NCI-H526 (cell line): ENCODE measurements around the gene TRIM13.

Experiments used
- DNase-seq, 2 experiments: peaks; one replicate each; lab custom pipeline; 2025; lab: John Stamatoyannopoulos, UW

The TRIM13 gene

DNA sequence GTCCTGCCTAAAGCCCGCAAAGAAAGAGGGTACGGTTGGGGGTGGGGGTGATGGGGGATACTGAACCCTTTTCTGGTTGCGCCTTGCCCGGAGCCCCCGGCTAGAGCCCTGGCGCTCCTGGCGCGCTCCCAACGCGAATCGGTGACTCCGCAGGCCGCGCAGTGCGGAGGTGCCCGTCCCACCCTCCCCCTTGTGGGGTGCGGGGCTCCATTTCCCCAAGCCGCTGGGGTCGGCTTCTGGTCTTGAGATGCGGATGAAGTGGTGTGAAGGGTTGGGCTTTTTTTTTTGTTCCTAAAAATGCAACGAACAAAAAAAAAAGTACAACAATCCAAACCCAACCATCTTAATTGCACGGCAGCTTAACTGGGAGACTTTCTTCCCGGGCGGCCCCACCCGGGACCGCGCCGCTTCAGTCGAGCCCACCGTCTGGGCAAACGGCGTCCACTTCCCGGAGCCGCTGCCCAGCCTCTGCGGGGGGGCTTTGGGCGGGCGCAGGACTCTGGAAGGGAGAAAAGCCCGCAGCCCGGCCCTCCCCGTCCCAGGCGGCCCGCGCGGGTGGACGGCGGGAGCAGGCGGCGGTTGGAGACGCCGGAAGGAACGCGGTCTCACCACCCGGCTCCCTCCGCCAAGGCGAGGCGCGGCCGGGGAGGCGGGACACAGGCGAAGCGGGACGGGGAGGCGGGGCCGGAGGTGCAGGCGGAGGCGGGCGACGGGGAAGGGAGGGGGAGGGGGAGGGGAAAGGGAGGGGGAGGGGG is 504 bp upstream of the TRIM13 start:
- peak; percentile 80 to 96 for DNase-seq

DNA sequence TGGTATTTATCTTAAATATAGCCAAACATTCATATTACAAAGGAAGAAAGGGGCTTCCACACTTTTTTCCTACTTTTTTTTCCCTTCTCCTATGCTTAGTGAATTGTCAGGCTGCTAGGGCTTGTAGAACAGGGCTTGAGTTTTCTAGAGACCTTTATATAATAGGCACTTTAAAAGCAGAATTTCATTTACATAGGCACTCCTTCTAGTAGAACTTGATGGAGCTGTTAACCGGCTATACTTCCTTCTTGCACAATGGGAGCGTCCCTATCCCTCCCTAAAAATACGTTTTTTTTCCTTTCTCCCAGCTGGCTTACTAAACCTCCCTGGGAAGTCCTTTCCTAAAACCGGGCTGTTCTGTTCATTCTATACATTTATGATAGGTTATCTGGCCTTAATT is 1.1 kb downstream of the TRIM13 start:
- DNase-seq = peak in 1 of 2 experiments; percentile 48

GRCh38 chr13:49998714-49999624 is 2.1 kb downstream of the TRIM13 start:
- DNase-seq = peak; percentile 32 to 69

- DNase-seq = no peak
Measured at GRCh38 chr13:50001287-50001686, 4.4 kb downstream of the TRIM13 start.

- no peak for DNase-seq
Measured at GRCh38 chr13:50006426-50007135, 9.7 kb downstream of the TRIM13 start.

DNA sequence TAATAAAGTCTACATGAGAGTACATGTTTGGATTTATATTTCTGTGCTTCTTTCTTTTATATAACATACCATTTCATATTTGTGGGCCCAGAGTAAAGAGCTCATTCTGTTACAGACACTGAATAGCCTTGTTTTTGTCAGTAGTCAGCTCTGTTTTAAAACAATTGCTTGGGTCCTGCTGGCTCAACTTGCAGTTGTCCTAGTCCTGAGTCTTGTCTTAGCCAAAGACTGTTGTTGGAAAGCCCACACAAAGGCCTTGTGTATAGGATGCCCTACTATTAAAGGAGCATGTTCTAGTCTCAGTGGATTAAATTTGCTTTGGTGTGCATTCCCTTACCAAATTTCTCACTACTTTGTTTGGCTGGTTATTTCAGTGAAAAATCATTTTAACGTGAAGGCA is 14.6 kb downstream of the TRIM13 start:
- DNase-seq = no peak

DNA sequence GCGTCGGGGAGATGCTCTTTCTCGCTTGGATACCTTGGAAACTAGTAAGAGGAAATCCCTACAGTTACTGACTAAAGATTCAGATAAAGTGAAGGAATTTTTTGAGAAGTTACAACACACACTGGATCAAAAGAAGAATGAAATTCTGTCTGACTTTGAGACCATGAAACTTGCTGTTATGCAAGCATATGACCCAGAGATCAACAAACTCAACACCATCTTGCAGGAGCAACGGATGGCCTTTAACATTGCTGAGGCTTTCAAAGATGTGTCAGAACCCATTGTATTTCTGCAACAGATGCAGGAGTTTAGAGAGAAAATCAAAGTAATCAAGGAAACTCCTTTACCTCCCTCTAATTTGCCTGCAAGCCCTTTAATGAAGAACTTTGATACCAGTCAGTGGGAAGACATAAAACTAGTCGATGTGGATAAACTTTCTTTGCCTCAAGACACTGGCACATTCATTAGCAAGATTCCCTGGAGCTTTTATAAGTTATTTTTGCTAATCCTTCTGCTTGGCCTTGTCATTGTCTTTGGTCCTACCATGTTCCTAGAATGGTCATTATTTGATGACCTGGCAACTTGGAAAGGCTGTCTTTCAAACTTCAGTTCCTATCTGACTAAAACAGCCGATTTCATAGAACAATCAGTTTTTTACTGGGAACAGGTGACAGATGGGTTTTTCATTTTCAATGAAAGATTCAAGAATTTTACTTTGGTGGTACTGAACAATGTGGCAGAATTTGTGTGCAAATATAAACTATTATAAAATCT is 15.7 kb downstream of the TRIM13 start:
- no peak for DNase-seq

- DNase-seq = no peak
Measured at GRCh38 chr13:50014386-50014785, 17.5 kb downstream of the TRIM13 start.

DNA sequence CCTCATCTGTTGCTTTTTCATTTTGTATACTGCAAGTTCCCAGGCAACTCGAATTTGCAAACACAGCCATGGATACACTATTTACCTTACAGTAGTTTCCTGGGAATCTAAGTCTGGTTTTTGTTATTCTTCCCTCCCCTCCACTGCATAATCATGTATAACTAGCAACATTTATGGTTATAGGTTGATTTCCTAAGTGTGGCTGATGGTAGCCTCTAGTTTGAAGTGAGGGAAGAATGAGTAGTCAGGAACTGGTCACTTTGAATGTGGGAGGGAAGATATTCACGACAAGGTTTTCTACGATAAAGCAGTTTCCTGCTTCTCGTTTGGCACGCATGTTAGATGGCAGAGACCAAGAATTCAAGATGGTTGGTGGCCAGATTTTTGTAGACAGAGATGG is 18.4 kb downstream of the TRIM13 start, which contains the start of gene KCNRG:
Gene KCNRG, plus strand, starts transcription at position 187 of the 400 bp plus-strand sequence. Its CDS starts 50 bp downstream, at position 237.
- DNase-seq = no peak

DNA sequence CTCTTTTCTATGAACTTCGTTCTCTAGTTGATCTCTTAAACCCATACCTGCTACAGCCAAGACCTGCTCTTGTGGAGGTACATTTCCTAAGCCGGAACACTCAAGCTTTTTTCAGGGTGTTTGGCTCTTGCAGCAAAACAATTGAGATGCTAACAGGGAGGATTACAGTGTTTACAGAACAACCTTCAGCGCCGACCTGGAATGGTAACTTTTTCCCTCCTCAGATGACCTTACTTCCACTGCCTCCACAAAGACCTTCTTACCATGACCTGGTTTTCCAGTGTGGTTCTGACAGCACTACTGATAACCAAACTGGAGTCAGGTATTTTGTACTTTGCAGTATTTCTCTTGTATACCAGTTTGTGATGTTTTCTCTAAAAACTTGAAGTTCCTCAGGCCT is 18.9 kb downstream of the TRIM13 start:
- DNase-seq = no peak

DNA sequence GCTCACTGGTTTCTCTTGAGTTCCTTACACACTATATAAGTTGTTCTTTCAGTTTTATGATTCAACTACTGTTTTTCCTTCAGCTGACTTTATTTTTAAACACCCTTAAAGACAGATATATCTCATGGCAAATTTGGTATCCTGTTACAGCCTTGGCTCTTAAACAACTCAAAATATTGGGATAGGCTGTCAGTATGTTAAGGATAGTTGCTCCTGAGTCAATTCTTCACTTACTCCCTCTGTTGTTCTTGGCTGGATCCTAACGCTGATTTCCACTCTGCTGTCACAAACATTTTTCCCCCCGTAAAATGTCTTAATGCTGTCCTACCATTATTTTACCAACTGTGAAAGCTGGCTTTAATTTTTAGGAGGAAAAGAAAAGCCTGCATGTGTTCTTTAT is 19.6 kb downstream of the TRIM13 start:
- DNase-seq = no peak

- DNase-seq = no peak
Measured at GRCh38 chr13:50017819-50018218, 21.0 kb downstream of the TRIM13 start.

DNA sequence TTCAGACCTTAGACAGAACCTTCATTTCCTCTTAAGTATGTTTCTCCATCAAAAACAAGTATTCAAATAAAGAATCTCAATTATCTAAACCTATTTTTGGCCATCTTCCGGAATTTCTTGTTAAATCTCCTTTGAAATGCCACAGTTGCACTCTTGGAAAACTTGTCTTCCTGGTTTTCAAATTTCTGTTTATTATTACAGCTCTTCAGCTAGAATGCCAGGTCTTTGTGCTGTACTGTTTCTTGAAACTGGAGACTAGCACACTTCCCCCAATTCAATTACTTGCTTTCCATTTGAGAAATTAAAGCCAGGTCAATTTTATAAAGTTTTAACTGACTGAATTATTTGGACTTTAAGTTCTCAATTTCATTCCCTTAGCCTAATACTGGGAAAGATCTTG is 28.6 kb downstream of the TRIM13 start:
- no peak for DNase-seq

DNA sequence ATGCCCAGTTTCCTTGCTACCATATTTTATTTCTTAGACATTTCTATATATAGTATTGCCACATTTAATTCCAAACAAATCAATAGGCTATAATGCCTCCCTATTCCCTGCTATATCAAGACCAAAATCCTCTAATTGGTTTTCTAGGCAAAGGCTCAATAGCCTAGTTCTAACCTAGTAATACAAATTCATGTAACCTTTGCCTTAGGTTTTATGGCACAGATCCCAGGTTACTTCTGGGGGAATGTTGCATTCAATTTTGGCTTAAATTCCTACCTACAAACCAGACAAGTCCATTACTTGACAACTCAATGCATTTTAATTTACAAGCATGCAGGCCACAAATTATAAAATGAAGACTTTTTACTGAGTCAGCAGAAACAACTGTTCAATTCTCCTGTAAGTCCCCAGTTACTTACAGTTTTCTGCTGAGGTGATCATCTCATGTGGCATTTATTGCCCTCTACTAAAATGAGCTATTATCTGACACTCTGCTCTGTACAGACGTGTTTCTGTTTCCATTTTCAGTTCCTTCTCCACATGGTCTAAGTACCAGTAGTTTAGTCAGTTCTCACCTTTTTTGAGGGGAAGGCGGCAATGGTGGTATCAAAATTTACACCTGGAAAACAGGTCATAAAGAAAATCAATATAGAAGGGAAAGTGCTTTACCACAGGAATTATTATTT is 30.1 kb downstream of the TRIM13 start:
- no peak for DNase-seq

GRCh38 chr13:50030315-50030714 is 33.5 kb downstream of the TRIM13 start:
- DNase-seq = no peak

DNA sequence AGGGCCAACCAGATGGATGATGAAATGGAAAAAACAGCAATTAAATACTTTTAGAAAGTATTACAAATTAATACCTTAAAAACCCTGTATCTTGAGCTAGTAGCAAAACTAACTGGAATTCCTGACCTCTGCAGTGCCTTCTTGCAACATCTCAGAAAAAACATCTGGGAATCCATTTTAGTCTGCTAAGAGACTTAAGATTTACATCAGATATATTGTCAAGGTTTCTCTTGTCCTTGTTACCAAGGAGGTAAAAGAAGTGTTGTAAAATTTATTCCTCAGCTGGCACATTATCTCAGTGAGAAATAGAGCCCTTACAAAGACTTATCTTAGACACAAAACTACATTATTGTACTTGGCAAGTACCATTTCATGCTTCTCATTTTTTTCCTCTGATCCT is 36.9 kb downstream of the TRIM13 start:
- DNase-seq = no peak

DNA sequence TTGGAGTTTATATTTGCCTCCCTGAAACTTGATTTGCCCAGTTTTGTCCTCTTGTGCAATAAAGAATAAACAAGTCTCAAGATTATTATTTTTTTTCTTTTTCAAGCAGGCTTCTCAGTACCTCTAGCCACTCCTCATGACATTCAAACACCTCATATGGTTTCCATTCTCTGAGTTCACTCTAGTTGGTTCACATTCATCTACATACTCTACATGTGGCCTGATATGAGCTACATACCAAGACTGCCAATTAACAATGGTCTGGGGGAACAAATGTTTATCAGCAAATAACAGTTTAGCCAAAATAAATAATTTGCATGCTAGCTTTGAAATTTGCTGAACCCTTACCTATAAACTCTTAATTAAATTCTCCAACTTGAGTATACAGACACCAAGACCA is 40.9 kb downstream of the TRIM13 start:
- DNase-seq = no peak

- DNase-seq = no peak
Measured at GRCh38 chr13:50038266-50038665, 41.4 kb downstream of the TRIM13 start.

GRCh38 chr13:50052478-50052877 is 55.6 kb downstream of the TRIM13 start:
- no peak for DNase-seq

- no peak for DNase-seq
Measured at GRCh38 chr13:50053844-50054243, 57.0 kb downstream of the TRIM13 start.

DNA sequence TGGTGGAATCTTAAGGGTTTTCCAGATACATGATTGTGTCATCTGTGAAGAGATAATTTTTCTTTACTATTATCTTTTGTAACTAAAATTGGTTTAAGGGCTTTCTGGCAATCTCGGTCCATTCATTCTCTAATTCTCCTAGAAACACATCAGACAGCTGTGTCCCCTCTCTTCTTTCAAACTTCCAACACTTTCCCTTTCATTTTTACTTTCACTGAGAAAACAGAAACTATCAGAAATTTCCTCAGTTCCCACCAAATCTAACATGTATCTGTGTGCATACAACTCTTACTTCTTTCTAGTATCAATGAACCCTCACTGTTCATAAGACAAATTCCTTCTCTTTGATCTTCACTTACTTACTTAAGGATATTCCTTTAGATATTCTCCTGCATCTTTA is 58.6 kb downstream of the TRIM13 start:
- DNase-seq = no peak
